HEK293 (cell line): ENCODE measurements around the gene ACR.
"Not testable (repeated sequence)": the region's sequence is repeated elsewhere in the genome, so short reads cannot be mapped to it uniquely, and the experiment has no call there.

Source experiments
- GLIS2 ChIP-seq: fragments of 450-650 bp; formaldehyde crosslinking; IDR thresholded peaks from 2 replicates; pipeline ENCODE4 v1.5.1; 2016; ENCODE audit warnings: missing biosample characterization, missing genetic modification characterization
- ZNF274 ChIP-seq, 2 experiments: fragments of 200-500 bp in 1 of 2; fragments of 450-650 bp in 1 of 2; sonication (Bioruptor generic) in 1 of 2; formaldehyde crosslinking in 1 of 2; IDR thresholded peaks; 2 replicates each; pipeline versions ENCODE4 v1.5.1 to v1.6.1; 2014 to 2016; ENCODE audit warnings: borderline replicate concordance in 1 of 2, inconsistent platforms in 1 of 2, low read length in 1 of 2, missing biosample characterization in 1 of 2, missing genetic modification characterization in 1 of 2
- ZNF311 ChIP-seq: fragments of 450-650 bp; formaldehyde crosslinking; IDR thresholded peaks from 2 replicates; pipeline ENCODE4 v1.5.1; 2017; ENCODE audit warnings: missing biosample characterization, missing genetic modification characterization, borderline replicate concordance
- ZNF514 ChIP-seq: fragments of 450-650 bp; formaldehyde crosslinking; IDR thresholded peaks from 2 replicates; pipeline ENCODE4 v1.5.1; 2016; ENCODE audit warnings: missing biosample characterization, missing genetic modification characterization
- ZNF76 ChIP-seq: fragments of 450-650 bp; formaldehyde crosslinking; IDR thresholded peaks from 2 replicates; pipeline ENCODE4; 2016; ENCODE audit warnings: low read depth, missing biosample characterization, missing genetic modification characterization, borderline replicate concordance
- TF ChIP-seq, protein P1 (sequence below): IDR thresholded peaks from 2 replicates; pipeline ENCODE4 v1.6.1; 2011; ENCODE audit warnings: mild to moderate bottlenecking, low read depth, low read length, borderline replicate concordance
- TF ChIP-seq, protein P2 (sequence below): fragments of 450-650 bp; formaldehyde crosslinking; IDR thresholded peaks from 2 replicates; pipeline ENCODE4 v1.5.1; 2016; ENCODE audit warnings: missing biosample characterization, missing genetic modification characterization, borderline replicate concordance

DNA sequence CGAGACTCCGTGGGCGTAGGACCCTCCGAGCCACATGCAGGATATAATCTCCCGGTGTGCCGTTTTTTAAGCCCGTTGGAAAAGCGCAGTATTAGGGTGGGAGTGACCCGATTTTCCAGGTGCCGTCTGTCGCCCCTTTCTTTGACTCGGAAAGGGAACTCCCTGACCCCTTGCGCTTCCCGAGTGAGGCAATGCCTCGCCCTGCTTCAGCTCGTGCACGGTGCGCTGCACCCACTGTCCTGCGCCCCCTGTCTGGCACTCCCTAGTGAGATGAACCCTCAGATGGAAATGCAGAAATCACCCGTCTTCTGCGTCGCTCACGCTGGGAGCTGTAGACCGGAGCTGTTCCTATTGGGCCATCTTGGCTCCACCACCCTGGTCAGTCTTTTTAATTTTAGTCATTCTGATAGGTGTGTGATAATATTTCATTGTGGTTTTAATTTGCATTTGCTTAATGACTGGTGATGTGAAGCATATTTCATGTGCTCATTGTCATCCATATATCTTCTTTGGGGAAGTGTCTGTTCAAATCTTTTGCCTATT is 19.0 kb downstream of the ACR start:
- TF ChIP-seq GLIS2 (tag by site-specific recombination) (peak; percentile 63), ZNF76 (0 out of 2 replicates have a peak, but pooled peaks have one; percentile 33)
- TF ChIP-seq, protein P1, sequence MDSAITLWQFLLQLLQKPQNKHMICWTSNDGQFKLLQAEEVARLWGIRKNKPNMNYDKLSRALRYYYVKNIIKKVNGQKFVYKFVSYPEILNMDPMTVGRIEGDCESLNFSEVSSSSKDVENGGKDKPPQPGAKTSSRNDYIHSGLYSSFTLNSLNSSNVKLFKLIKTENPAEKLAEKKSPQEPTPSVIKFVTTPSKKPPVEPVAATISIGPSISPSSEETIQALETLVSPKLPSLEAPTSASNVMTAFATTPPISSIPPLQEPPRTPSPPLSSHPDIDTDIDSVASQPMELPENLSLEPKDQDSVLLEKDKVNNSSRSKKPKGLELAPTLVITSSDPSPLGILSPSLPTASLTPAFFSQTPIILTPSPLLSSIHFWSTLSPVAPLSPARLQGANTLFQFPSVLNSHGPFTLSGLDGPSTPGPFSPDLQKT: not testable (repeated sequence)
- not testable (repeated sequence) for TF ChIP-seq ZNF311 (tag by site-specific recombination); ZNF274 (IDR thresholded peaks at IDR 0.05; ENCODE audit: low read length); ZNF274 (tag by site-specific recombination; IDR thresholded peaks at IDR 0.05; ENCODE audit: borderline replicate concordance); ZNF514
- TF ChIP-seq, protein P2, sequence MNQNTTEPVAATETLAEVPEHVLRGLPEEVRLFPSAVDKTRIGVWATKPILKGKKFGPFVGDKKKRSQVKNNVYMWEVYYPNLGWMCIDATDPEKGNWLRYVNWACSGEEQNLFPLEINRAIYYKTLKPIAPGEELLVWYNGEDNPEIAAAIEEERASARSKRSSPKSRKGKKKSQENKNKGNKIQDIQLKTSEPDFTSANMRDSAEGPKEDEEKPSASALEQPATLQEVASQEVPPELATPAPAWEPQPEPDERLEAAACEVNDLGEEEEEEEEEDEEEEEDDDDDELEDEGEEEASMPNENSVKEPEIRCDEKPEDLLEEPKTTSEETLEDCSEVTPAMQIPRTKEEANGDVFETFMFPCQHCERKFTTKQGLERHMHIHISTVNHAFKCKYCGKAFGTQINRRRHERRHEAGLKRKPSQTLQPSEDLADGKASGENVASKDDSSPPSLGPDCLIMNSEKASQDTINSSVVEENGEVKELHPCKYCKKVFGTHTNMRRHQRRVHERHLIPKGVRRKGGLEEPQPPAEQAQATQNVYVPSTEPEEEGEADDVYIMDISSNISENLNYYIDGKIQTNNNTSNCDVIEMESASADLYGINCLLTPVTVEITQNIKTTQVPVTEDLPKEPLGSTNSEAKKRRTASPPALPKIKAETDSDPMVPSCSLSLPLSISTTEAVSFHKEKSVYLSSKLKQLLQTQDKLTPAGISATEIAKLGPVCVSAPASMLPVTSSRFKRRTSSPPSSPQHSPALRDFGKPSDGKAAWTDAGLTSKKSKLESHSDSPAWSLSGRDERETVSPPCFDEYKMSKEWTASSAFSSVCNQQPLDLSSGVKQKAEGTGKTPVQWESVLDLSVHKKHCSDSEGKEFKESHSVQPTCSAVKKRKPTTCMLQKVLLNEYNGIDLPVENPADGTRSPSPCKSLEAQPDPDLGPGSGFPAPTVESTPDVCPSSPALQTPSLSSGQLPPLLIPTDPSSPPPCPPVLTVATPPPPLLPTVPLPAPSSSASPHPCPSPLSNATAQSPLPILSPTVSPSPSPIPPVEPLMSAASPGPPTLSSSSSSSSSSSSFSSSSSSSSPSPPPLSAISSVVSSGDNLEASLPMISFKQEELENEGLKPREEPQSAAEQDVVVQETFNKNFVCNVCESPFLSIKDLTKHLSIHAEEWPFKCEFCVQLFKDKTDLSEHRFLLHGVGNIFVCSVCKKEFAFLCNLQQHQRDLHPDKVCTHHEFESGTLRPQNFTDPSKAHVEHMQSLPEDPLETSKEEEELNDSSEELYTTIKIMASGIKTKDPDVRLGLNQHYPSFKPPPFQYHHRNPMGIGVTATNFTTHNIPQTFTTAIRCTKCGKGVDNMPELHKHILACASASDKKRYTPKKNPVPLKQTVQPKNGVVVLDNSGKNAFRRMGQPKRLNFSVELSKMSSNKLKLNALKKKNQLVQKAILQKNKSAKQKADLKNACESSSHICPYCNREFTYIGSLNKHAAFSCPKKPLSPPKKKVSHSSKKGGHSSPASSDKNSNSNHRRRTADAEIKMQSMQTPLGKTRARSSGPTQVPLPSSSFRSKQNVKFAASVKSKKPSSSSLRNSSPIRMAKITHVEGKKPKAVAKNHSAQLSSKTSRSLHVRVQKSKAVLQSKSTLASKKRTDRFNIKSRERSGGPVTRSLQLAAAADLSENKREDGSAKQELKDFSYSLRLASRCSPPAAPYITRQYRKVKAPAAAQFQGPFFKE (tag by site-specific recombination): not testable (repeated sequence)
